Gastroesophageal sphincter (tissue), 4 donors: ENCODE results near the gene TBC1D1. TPM values are rescaled to one million over a fixed set of nuclear protein-coding genes. Genes with fewer than 3 reads are reported as not detected.

Experiments
- ATAC-seq: fragments of 150-250 bp; one replicate; pipeline ENCODE4 v1.9.1; 2016; ENCODE audit warnings: mild to moderate bottlenecking, moderate library complexity
- H3K27ac ChIP-seq, 4 donors: fragments of 200-600 bp; sonication (generic) in 3 of 4; 1 replicate in 3 of 4; 2 replicates in 1 of 4; pipeline ENCODE4 v1.5.1; 2016 to 2019
- H3K27me3 ChIP-seq: fragments of 200-600 bp; sonication (generic); one replicate; pipeline ENCODE4 v1.5.1; 2019
- H3K36me3 ChIP-seq, 2 donors: fragments of 200-600 bp; sonication (generic); one replicate each; pipeline ENCODE4 v1.5.1; 2019; ENCODE audit warnings: control low read depth in 1 of 2
- H3K4me1 ChIP-seq, 3 donors: fragments of 200-600 bp; sonication (generic); 1 replicate in 2 of 3; 2 replicates in 1 of 3; pipeline ENCODE4 v1.5.1; 2016 to 2019; ENCODE audit warnings: control low read depth in 2 of 3
- H3K4me3 ChIP-seq, 2 donors: fragments of 200-600 bp; sonication (generic); one replicate each; pipeline ENCODE4 v1.5.1; 2019; ENCODE audit warnings: mild to moderate bottlenecking in 1 of 2, moderate library complexity in 1 of 2
- H3K9me3 ChIP-seq, 3 donors: fragments of 200-600 bp; sonication (generic); one replicate each; pipeline ENCODE4 v1.5.1; 2017 to 2019; ENCODE audit warnings: control low read depth in 2 of 3
- CTCF ChIP-seq, 4 experiments: fragments of 200-600 bp in 2 of 4; fragments of 450-650 bp in 2 of 4; sonication (generic) in 1 of 4; IDR thresholded peaks; one replicate each; pipeline ENCODE4 v1.5.1; 2017 to 2019; ENCODE audit warnings: antibody characterized with exemption in 4 of 4, mild to moderate bottlenecking in 2 of 4, moderate library complexity in 2 of 4
- EP300 ChIP-seq: sonication (generic); formaldehyde crosslinking; IDR thresholded peaks from one replicate; pipeline ENCODE4 v1.6.1; 2017; ENCODE audit warnings: antibody characterized with exemption, mild to moderate bottlenecking
- POLR2A ChIP-seq, 2 donors: fragments of 450-650 bp; IDR thresholded peaks; one replicate each; pipeline ENCODE4 v1.6.1; 2017; ENCODE audit warnings: antibody characterized with exemption in 2 of 2, mild to moderate bottlenecking in 2 of 2, moderate library complexity in 1 of 2
- POLR2AphosphoS5 ChIP-seq: sonication (generic); formaldehyde crosslinking; IDR thresholded peaks from one replicate; pipeline ENCODE4 v1.6.1; 2017; ENCODE audit warnings: antibody characterized with exemption
- WGBS, 2 donors: methylation state at CpG; one replicate each; pipeline ENCODE4 v1.1.5; 2018; ENCODE audit warnings: low coverage in 1 of 2; 5-methylcytosine and 5-hydroxymethylcytosine counted together
- total RNA-seq, 4 donors: library from RNA; depleted of rRNA; stranded (reverse); fragments of >200 nt; gene quantifications; one replicate each; pipeline ENCODE4 v1.1.0, GENCODE V29; 2016

Gene TBC1D1
- total RNA-seq, 4 donors from 2014 or later: 190 to 279 (median 241) TPM

GRCh38 chr4:37960679-37961450, 70.0 kb downstream of the TBC1D1 start:
- WGBS, 2 donors: 79 to 100% methylated on average over 2 to 3 of the region's 5 CpGs
- no peaks in the 10 kb centered on the region for H3K27me3 ChIP-seq

GRCh38 chr4:37964734-37965457, 74.0 kb downstream of the TBC1D1 start:
- no peak overlapping the region for H3K27ac ChIP-seq

More at GRCh38 chr4:37960679-37961450, 70.0 kb downstream of the TBC1D1 start:
- Histone ChIP-seq H3K4me1 (peaks cover 0 to 23% (median 0%) of the 10 kb centered on the region in 3 donors), H3K4me3 (no peak overlapping the region), H3K36me3 (no peaks in the 10 kb centered on the region), H3K27ac (no peak overlapping the region), H3K9me3 (no peaks in the 10 kb centered on the region)
- TF ChIP-seq POLR2A (IDR thresholded peaks at IDR 0.05) (no peak), POLR2AphosphoS5 (no peak), EP300 (no peak)
- ATAC-seq: no peak

GRCh38 chr4:37966044-37966443, 75.2 kb downstream of the TBC1D1 start:
- Histone ChIP-seq H3K27me3 (no peaks in the 10 kb centered on the region), H3K4me1 (peaks cover 0 to 55% (median 3%) of the 10 kb centered on the region in 3 donors), H3K27ac (no peak overlapping the region), H3K4me3 (no peak overlapping the region), H3K36me3 (no peaks in the 10 kb centered on the region), H3K9me3 (no peaks in the 10 kb centered on the region)
- WGBS, 2 donors: 74 to 82% methylated on average over 1 to 3 of the region's 3 CpGs
- no peak for TF ChIP-seq POLR2A (IDR thresholded peaks at IDR 0.05)
- TF ChIP-seq POLR2AphosphoS5: no peak
- TF ChIP-seq CTCF (IDR thresholded peaks at IDR 0.05): no peak
- TF ChIP-seq EP300: no peak
- ATAC-seq: no peak

More at GRCh38 chr4:37964734-37965457, 74.0 kb downstream of the TBC1D1 start:
- Histone ChIP-seq H3K9me3 (no peaks in the 10 kb centered on the region), H3K4me3 (no peak overlapping the region), H3K4me1 (peaks cover 0 to 46% (median 0%) of the 10 kb centered on the region in 3 donors), H3K36me3 (no peaks in the 10 kb centered on the region), H3K27me3 (no peaks in the 10 kb centered on the region)
- 96 to 100% methylated on average over 1 to 4 of the region's 4 CpGs for WGBS, 2 donors
- no peak for TF ChIP-seq POLR2AphosphoS5
- TF ChIP-seq CTCF (IDR thresholded peaks at IDR 0.05): no peak
- no peak for TF ChIP-seq POLR2A (IDR thresholded peaks at IDR 0.05)
- no peak for TF ChIP-seq EP300
- no peak for ATAC-seq

- peak overlapping the region in 2 of 4 donors; percentile 13 to 42 for H3K27ac ChIP-seq
- no peaks in the 10 kb centered on the region for H3K27me3 ChIP-seq
- H3K4me1 ChIP-seq: peaks cover 0 to 56% (median 3%) of the 10 kb centered on the region in 3 donors
- 18 to 19% methylated on average over 5 of the region's 5 CpGs for WGBS, 2 donors
- H3K36me3 ChIP-seq: no peaks in the 10 kb centered on the region
- H3K9me3 ChIP-seq: no peaks in the 10 kb centered on the region
- no peak overlapping the region for H3K4me3 ChIP-seq
- ATAC-seq: no peak
- no peak for TF ChIP-seq POLR2AphosphoS5
- TF ChIP-seq POLR2A (IDR thresholded peaks at IDR 0.05): no peak
- TF ChIP-seq EP300: no peak
- TF ChIP-seq CTCF (IDR thresholded peaks at IDR 0.05): no peak
Observed at GRCh38 chr4:37967736-37968135, 76.9 kb downstream of the TBC1D1 start.

GRCh38 chr4:37968747-37969146, 77.9 kb downstream of the TBC1D1 start:
- Histone ChIP-seq H3K4me3 (no peak overlapping the region), H3K9me3 (no peaks in the 10 kb centered on the region), H3K27ac (peak overlapping the region in 1 of 4 donors; percentile 42), H3K27me3 (no peaks in the 10 kb centered on the region), H3K36me3 (no peaks in the 10 kb centered on the region), H3K4me1 (peaks cover 0 to 56% (median 3%) of the 10 kb centered on the region in 3 donors)
- no peak for TF ChIP-seq EP300
- TF ChIP-seq POLR2A (IDR thresholded peaks at IDR 0.05): no peak
- TF ChIP-seq POLR2AphosphoS5: no peak
- TF ChIP-seq CTCF (IDR thresholded peaks at IDR 0.05): no peak
- ATAC-seq: no peak
- 58 to 61% methylated on average over 2 to 3 of the region's 3 CpGs for WGBS, 2 donors
